ENCODE measurements around the gene RNASEH2B. TPM values are rescaled to one million over a fixed set of nuclear protein-coding genes. Genes with fewer than 3 reads are reported as not detected.

RNASEH2B gene
- total and polyA plus RNA-seq, 2 of the 13 experiments (the other 11 are each of a cell fraction or from before 2014, with no cell fraction given): 17.2 to 55.4 TPM

DNA sequence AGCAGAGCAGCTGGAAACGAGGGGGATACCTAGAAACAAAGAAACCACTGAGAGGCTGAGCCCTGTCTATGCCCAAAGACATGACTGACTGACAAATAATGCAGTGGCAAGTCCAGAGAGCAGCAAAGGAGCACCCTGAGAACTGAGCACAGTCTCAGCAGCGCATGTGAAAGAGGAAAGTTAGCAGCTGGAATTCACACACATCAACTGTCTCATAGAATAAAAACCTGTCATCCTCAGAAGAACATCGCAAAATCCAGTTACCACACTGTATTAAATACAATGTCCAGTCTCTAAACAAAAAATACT lies 42.0 kb upstream of the RNASEH2B start:
- ChIA-PET POLR2A (no interaction called here), CTCF (ENCODE audit: low intra/inter-chr PET ratio, low total read pairs) (no interaction called here)
- Histone ChIP-seq H3K4me1 (ENCODE audit: insufficient read depth, low read length) (no peaks in the 10 kb centered on the region), H3K4me3 (replicated peaks in 1 of 3; ENCODE audit: insufficient read depth in 1 of 3, low read depth in 2 of 3, low read length in 3 of 3) (no peak overlapping the region), H3K27me3 (ENCODE audit: control insufficient read depth in 1 of 2, insufficient read depth in 2 of 2, low read length in 2 of 2) (no peaks in the 10 kb centered on the region), H3K79me2 (ENCODE audit: insufficient read depth, low read length) (no peaks in the 10 kb centered on the region), H3K9me3 (ENCODE audit: low read length) (no peaks in the 10 kb centered on the region), H4K20me1 (ENCODE audit: insufficient read depth, low read length) (no peaks in the 10 kb centered on the region), H3K9ac (ENCODE audit: insufficient read depth, low read depth, low read length) (no peak overlapping the region), H3K36me3 (replicated peaks in 1 of 2; ENCODE audit: control insufficient read depth in 1 of 2, insufficient read depth in 2 of 2, low read length in 2 of 2) (no peaks in the 10 kb centered on the region), H3K27ac (ENCODE audit: extremely low read length, insufficient read depth, low read length) (no peak overlapping the region), H2AFZ (ENCODE audit: low read length) (no peak overlapping the region), H3K4me2 (ENCODE audit: low read depth, low read length) (no peak overlapping the region)
- TF ChIP-seq MED1 (CRISPR knock-in tag; IDR thresholded peaks at IDR 0.05): no peak
- TF ChIP-seq HIVEP1 (CRISPR knock-in tag; IDR thresholded peaks at IDR 0.05): no peak
- TF ChIP-seq REL (CRISPR knock-in tag; conservative IDR thresholded peaks at IDR 0.05): no peak
- 58% methylated on average over 3 of the region's 3 CpGs for WGBS (ENCODE audit: low lambda C conversion rate)
- intact Hi-C loops (cut with micrococcal nuclease; ENCODE audit: unreplicated experiment): no loop called here
- DNase-seq (ENCODE audit: low spot score) (no peak), FAIRE-seq (no peak), ATAC-seq (no peak)
- BruUV-seq (replicated peaks): no TSS peak
- in situ Hi-C loops (cut with HindIII; ENCODE audit: extremely low pct_ligation_motif_present, low pct_unique_long_range_greater_than_20kb): no loop called here

GRCh38 chr13:50871405-50871804 lies 38.2 kb upstream of the RNASEH2B start:
- CTCF ChIA-PET (ENCODE audit: low intra/inter-chr PET ratio, low total read pairs): no interaction called here
- no TSS peak for BruUV-seq (replicated peaks)
- FAIRE-seq: no peak

More at GRCh38 chr13:50871405-50871804, 38.2 kb upstream of the RNASEH2B start:
- 63% methylated on average over 1 of the region's 1 CpG for WGBS (ENCODE audit: low lambda C conversion rate)
- no peaks in the 10 kb centered on the region for H3K9me3 ChIP-seq (ENCODE audit: low read length)
- ATAC-seq: no peak
- no peaks in the 10 kb centered on the region for H3K36me3 ChIP-seq (replicated peaks in 1 of 2; ENCODE audit: control insufficient read depth in 1 of 2, insufficient read depth in 2 of 2, low read length in 2 of 2)
- TF ChIP-seq SP4 (CRISPR knock-in tag; IDR thresholded peaks at IDR 0.05): no peak
- TF ChIP-seq MAFF (IDR thresholded peaks at IDR 0.05; ENCODE audit: low read depth, low read length): peak; percentile 69
- TF ChIP-seq MAFK (conservative IDR thresholded peaks at IDR 0.05 in 1 of 2, IDR thresholded peaks at IDR 0.05 in 1 of 2; ENCODE audit: low read length in 2 of 2): peak; percentile 39 to 70; a peak in 2 of 4 replicates
- no peak for TF ChIP-seq RFXANK (CRISPR knock-in tag; IDR thresholded peaks at IDR 0.05)
- H4K20me1 ChIP-seq (ENCODE audit: insufficient read depth, low read length): no peaks in the 10 kb centered on the region
- no peak overlapping the region for H3K9ac ChIP-seq (ENCODE audit: insufficient read depth, low read depth, low read length)
- no peak for DNase-seq (ENCODE audit: low spot score)
- in situ Hi-C loops (cut with HindIII; ENCODE audit: extremely low pct_ligation_motif_present, low pct_unique_long_range_greater_than_20kb) (no loop called here), intact Hi-C loops (cut with micrococcal nuclease; ENCODE audit: unreplicated experiment) (no loop called here)
- H3K4me1 ChIP-seq (ENCODE audit: insufficient read depth, low read length): no peaks in the 10 kb centered on the region
- H3K4me3 ChIP-seq (replicated peaks in 1 of 3; ENCODE audit: insufficient read depth in 1 of 3, low read depth in 2 of 3, low read length in 3 of 3): no peak overlapping the region
- POLR2A ChIA-PET: no interaction called here
- no peaks in the 10 kb centered on the region for H3K27me3 ChIP-seq (ENCODE audit: control insufficient read depth in 1 of 2, insufficient read depth in 2 of 2, low read length in 2 of 2)
- no peaks in the 10 kb centered on the region for H3K79me2 ChIP-seq (ENCODE audit: insufficient read depth, low read length)
- no peak overlapping the region for H3K27ac ChIP-seq (ENCODE audit: extremely low read length, insufficient read depth, low read length)
- no peak overlapping the region for H2AFZ ChIP-seq (ENCODE audit: low read length)
- H3K4me2 ChIP-seq (ENCODE audit: low read depth, low read length): no peak overlapping the region
